Retinal pigment epithelial cell (primary cell): ENCODE data around the gene ACP3.

Experiments
- DNase-seq: peaks from one replicate; pipeline ENCODE4 v3.0.0-alpha.2; 2010; ENCODE audit warnings: low read depth
- H3K4me3 ChIP-seq: 2 replicates; pipeline ENCODE4 v1.5.1; 2011; ENCODE audit warnings: mild to moderate bottlenecking, low read length, control low read depth, moderate library complexity
- CTCF ChIP-seq: conservative IDR thresholded peaks from 2 replicates; pipeline ENCODE4 v1.5.1; 2011; ENCODE audit warnings: low read depth, low read length, control low read depth, inconsistent platforms

The ACP3 gene

GRCh38 chr3:132283916-132284405 is 33.2 kb upstream of the ACP3 start:
- no peak for DNase-seq
- TF ChIP-seq CTCF = no peak

GRCh38 chr3:132284781-132285619 is 32.2 kb upstream of the ACP3 start:
- H3K4me3 ChIP-seq = no peak overlapping the region
- DNase-seq = no peak
- no peak for TF ChIP-seq CTCF

More at GRCh38 chr3:132283916-132284405, 33.2 kb upstream of the ACP3 start:
- no peak overlapping the region for H3K4me3 ChIP-seq

GRCh38 chr3:132285620-132285945 is 31.6 kb upstream of the ACP3 start:
- no peak for DNase-seq
- H3K4me3 ChIP-seq = no peak overlapping the region
- no peak for TF ChIP-seq CTCF

GRCh38 chr3:132286035-132286434 is 31.2 kb upstream of the ACP3 start:
- no peak for TF ChIP-seq CTCF
- DNase-seq = no peak
- no peak overlapping the region for H3K4me3 ChIP-seq

- no peak overlapping the region for H3K4me3 ChIP-seq
- TF ChIP-seq CTCF = no peak
- DNase-seq = no peak
Measured at GRCh38 chr3:132288357-132288756, 28.9 kb upstream of the ACP3 start.

- H3K4me3 ChIP-seq = no peak overlapping the region
- no peak for TF ChIP-seq CTCF
- no peak for DNase-seq
Measured at GRCh38 chr3:132289316-132289715, 27.9 kb upstream of the ACP3 start.

GRCh38 chr3:132290833-132291232 is 26.4 kb upstream of the ACP3 start:
- H3K4me3 ChIP-seq = no peak overlapping the region
- DNase-seq = no peak
- TF ChIP-seq CTCF = no peak
